HepG2 (cell line): ENCODE data around the gene TNXB. TPM values are rescaled to one million over a fixed set of nuclear protein-coding genes. Genes with fewer than 3 reads are reported as not detected.

Experiments
- ETV6 ChIP-seq: sonication (generic); formaldehyde crosslinking; conservative IDR thresholded peaks from 2 replicates; pipeline ENCODE4 v1.4.0; 2020; ENCODE audit warnings: missing genetic modification reagents
- FOXJ3 ChIP-seq: sonication (generic); formaldehyde crosslinking; IDR thresholded peaks from 2 replicates; pipeline ENCODE4 v1.4.0; 2020; ENCODE audit warnings: missing genetic modification reagents, mild to moderate bottlenecking, borderline replicate concordance
- GZF1 ChIP-seq: sonication (generic); formaldehyde crosslinking; IDR thresholded peaks from 2 replicates; pipeline ENCODE4 v1.5.1; 2020; ENCODE audit warnings: mild to moderate bottlenecking, missing genetic modification reagents
- LCORL ChIP-seq, 2 experiments: fragments of 450-650 bp in 1 of 2; sonication (generic) in 1 of 2; formaldehyde crosslinking in 1 of 2; IDR thresholded peaks; 2 replicates each; pipeline versions ENCODE4 v1.5.0 to v1.6.1; 2017 to 2020; ENCODE audit warnings: antibody characterized with exemption in 1 of 2, missing genetic modification reagents in 1 of 2
- MED1 ChIP-seq: sonication (generic); formaldehyde crosslinking; IDR thresholded peaks from 2 replicates; pipeline ENCODE4 v1.4.0; 2020; ENCODE audit warnings: missing genetic modification reagents
- MED13 ChIP-seq: sonication (generic); formaldehyde crosslinking; IDR thresholded peaks from 2 replicates; pipeline ENCODE4 v1.5.0; 2020; ENCODE audit warnings: missing genetic modification reagents
- MTF1 ChIP-seq: sonication (generic); formaldehyde crosslinking; IDR thresholded peaks from 2 replicates; pipeline ENCODE4 v1.5.0; 2020; ENCODE audit warnings: missing genetic modification reagents
- RXRB ChIP-seq: IDR thresholded peaks from 2 replicates; pipeline ENCODE4 v1.6.1; 2016; ENCODE audit warnings: borderline replicate concordance, missing genetic modification reagents, missing compliant biosample characterization
- SRF ChIP-seq: IDR thresholded peaks from 2 replicates; pipeline ENCODE4 v1.6.1; 2011; ENCODE audit warnings: mild to moderate bottlenecking, low read depth, low read length, moderate library complexity
- SRSF1 ChIP-seq: fragments of 200-400 bp; formaldehyde crosslinking; optimal IDR thresholded peaks from 2 replicates; pipeline ENCODE3; 2017; ENCODE audit warnings: mild to moderate bottlenecking, low read depth, low read length, moderate library complexity
- TOE1 ChIP-seq: sonication (generic); formaldehyde crosslinking; IDR thresholded peaks from 2 replicates; pipeline ENCODE4 v1.4.0; 2020; ENCODE audit warnings: mild to moderate bottlenecking, missing genetic modification reagents
- XBP1 ChIP-seq: sonication (generic); formaldehyde crosslinking; IDR thresholded peaks from 2 replicates; pipeline ENCODE4 v1.5.0; 2020; ENCODE audit warnings: missing genetic modification reagents
- ZNF143 ChIP-seq: sonication (generic); formaldehyde crosslinking; IDR thresholded peaks from 2 replicates; pipeline ENCODE4 v1.4.0; 2020; ENCODE audit warnings: missing genetic modification reagents
- ZNF225 ChIP-seq: sonication (generic); formaldehyde crosslinking; IDR thresholded peaks from 2 replicates; pipeline ENCODE4 v1.4.0; 2020; ENCODE audit warnings: mild to moderate bottlenecking, missing genetic modification reagents
- polyA plus RNA-seq, 8 experiments: library from polyadenylated mRNA; depleted of rRNA in 3 of 8; stranded (reverse) in 7 of 8; unstranded in 1 of 8; fragments of >200 nt; fragmentation: Illumina TruSeq in 4 of 8; extraction: Trizol in 4 of 8; gene quantifications; 2 replicates each; pipeline versions ENCODE4 v1.2.1 to v1.2.3, GENCODE V29; 2011 to 2016; ENCODE audit warnings: low read depth in 4 of 8, missing spikeins in 1 of 8, mixed read lengths in 1 of 8; ENCODE audit not compliant: insufficient read depth in 1 of 8
- total RNA-seq, 5 experiments: library from RNA; depleted of rRNA; stranded (reverse); fragments of >200 nt; fragmentation: Illumina TruSeq; extraction: Trizol; gene quantifications; 2 replicates each; pipeline ENCODE4 v1.2.3, GENCODE V29; 2016; ENCODE audit warnings: low read depth in 1 of 5
- TF ChIP-seq, protein P1 (sequence below): IDR thresholded peaks from 2 replicates; pipeline ENCODE4 v1.6.1; 2016; ENCODE audit warnings: control low read depth
- TF ChIP-seq, protein P2 (sequence below): sonication (generic); formaldehyde crosslinking; IDR thresholded peaks from 2 replicates; pipeline ENCODE4 v1.4.0; 2020; ENCODE audit warnings: missing genetic modification reagents, borderline replicate concordance
- TF ChIP-seq, protein P3 (sequence below): IDR thresholded peaks from 2 replicates; pipeline ENCODE4 v1.6.1; 2016; ENCODE audit warnings: missing genetic modification reagents, missing compliant biosample characterization
- TF ChIP-seq, protein P4 (sequence below): IDR thresholded peaks from 2 replicates; pipeline ENCODE4 v1.6.1; 2016; ENCODE audit warnings: missing compliant biosample characterization, missing genetic modification reagents, borderline replicate concordance
- TF ChIP-seq, protein P5 (sequence below): sonication (generic); formaldehyde crosslinking; IDR thresholded peaks from 2 replicates; pipeline ENCODE4 v1.4.0; 2020; ENCODE audit warnings: missing genetic modification reagents, mild to moderate bottlenecking, borderline replicate concordance

Gene TNXB
- total and polyA plus RNA-seq, 2 of the 13 experiments (the other 11 are each of a cell fraction or from before 2014, with no cell fraction given), result 1.6 to 2.7 TPM

DNA sequence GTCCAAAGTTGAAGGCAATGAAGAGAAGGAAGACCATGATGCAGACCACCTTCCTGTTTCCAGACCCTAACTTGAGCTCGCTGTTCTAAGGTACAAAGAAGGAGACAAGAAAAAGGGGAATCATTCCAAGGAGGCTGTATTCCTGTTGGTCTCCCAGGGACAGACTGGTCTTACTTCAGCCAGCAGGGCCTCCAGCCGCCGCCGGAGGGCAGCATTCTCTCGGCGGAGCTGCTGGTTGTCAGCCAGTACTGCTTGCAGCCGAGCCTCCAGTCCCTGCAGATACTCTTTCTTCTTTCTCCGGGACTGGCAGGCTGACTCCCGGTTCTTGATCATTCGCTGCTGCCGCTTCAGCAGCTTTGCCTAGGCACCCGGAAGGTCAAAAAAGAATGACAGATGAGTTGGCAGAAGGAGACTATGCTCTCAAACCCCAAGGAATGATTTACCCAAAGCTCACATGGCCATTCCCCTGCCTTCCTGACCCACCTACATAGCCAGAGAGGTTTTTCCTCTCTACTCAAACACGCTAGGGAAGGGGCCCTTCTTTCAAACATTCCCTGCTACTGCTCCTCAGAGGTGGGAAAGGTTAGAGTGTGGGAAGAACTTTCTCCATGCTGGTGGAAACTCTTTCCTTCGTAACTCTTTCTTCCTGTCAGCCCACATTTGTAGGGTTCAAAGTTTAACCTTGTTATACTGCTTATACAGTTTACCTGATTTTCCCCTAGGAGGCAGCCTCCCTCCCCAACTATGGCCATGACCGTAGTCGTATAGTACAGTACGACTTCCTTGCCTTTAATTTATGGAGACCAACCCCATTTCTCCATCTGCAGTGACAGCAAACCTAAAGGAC, 9.9 kb upstream of the TNXB start (continued):
- TF ChIP-seq SRSF1 (no peak), SRF (peak; percentile 41; the same call in 1 of the 2 replicates), ZNF225 (peak; percentile 33; the same call in 1 of the 2 replicates), FOXJ3 (CRISPR knock-in tag) (0 out of 2 replicates have a peak, but pooled peaks have one; percentile 78), MED13 (CRISPR knock-in tag) (peak; percentile 72; the same call in 1 of the 2 replicates), RXRB (no peak; the same call in 1 of the 2 replicates), ZNF143 (CRISPR knock-in tag) (peak; percentile 36; the same call in 1 of the 2 replicates), XBP1 (peak; percentile 65; the same call in 1 of the 2 replicates), MTF1 (CRISPR knock-in tag) (peak; percentile 42; the same call in 1 of the 2 replicates), GZF1 (CRISPR knock-in tag) (no peak), ETV6 (CRISPR knock-in tag) (0 out of 2 replicates have a peak, but pooled peaks have one; percentile 57), TOE1 (CRISPR knock-in tag) (0 out of 2 replicates have a peak, but pooled peaks have one; percentile 14), MED1 (CRISPR knock-in tag) (peak; percentile 66), LCORL (IDR thresholded peaks at IDR 0.05) (no peak), LCORL (CRISPR knock-in tag; IDR thresholded peaks at IDR 0.05) (no peak; the same call in 1 of the 2 replicates)
- TF ChIP-seq, protein P1, sequence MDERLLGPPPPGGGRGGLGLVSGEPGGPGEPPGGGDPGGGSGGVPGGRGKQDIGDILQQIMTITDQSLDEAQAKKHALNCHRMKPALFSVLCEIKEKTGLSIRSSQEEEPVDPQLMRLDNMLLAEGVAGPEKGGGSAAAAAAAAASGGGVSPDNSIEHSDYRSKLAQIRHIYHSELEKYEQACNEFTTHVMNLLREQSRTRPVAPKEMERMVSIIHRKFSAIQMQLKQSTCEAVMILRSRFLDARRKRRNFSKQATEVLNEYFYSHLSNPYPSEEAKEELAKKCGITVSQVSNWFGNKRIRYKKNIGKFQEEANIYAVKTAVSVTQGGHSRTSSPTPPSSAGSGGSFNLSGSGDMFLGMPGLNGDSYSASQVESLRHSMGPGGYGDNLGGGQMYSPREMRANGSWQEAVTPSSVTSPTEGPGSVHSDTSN (CRISPR knock-in tag), result no peak
- TF ChIP-seq, protein P2, sequence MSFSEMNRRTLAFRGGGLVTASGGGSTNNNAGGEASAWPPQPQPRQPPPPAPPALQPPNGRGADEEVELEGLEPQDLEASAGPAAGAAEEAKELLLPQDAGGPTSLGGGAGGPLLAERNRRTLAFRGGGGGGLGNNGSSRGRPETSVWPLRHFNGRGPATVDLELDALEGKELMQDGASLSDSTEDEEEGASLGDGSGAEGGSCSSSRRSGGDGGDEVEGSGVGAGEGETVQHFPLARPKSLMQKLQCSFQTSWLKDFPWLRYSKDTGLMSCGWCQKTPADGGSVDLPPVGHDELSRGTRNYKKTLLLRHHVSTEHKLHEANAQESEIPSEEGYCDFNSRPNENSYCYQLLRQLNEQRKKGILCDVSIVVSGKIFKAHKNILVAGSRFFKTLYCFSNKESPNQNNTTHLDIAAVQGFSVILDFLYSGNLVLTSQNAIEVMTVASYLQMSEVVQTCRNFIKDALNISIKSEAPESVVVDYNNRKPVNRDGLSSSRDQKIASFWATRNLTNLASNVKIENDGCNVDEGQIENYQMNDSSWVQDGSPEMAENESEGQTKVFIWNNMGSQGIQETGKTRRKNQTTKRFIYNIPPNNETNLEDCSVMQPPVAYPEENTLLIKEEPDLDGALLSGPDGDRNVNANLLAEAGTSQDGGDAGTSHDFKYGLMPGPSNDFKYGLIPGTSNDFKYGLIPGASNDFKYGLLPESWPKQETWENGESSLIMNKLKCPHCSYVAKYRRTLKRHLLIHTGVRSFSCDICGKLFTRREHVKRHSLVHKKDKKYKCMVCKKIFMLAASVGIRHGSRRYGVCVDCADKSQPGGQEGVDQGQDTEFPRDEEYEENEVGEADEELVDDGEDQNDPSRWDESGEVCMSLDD, result 0 out of 2 replicates have a peak, but pooled peaks have one; percentile 35
- TF ChIP-seq, protein P3, sequence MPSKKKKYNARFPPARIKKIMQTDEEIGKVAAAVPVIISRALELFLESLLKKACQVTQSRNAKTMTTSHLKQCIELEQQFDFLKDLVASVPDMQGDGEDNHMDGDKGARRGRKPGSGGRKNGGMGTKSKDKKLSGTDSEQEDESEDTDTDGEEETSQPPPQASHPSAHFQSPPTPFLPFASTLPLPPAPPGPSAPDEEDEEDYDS (CRISPR knock-in tag), result peak; percentile 53
- TF ChIP-seq, protein P4, sequence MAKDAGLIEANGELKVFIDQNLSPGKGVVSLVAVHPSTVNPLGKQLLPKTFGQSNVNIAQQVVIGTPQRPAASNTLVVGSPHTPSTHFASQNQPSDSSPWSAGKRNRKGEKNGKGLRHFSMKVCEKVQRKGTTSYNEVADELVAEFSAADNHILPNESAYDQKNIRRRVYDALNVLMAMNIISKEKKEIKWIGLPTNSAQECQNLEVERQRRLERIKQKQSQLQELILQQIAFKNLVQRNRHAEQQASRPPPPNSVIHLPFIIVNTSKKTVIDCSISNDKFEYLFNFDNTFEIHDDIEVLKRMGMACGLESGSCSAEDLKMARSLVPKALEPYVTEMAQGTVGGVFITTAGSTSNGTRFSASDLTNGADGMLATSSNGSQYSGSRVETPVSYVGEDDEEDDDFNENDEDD (CRISPR knock-in tag), result peak; percentile 47; the same call in 1 of the 2 replicates
- TF ChIP-seq, protein P5, sequence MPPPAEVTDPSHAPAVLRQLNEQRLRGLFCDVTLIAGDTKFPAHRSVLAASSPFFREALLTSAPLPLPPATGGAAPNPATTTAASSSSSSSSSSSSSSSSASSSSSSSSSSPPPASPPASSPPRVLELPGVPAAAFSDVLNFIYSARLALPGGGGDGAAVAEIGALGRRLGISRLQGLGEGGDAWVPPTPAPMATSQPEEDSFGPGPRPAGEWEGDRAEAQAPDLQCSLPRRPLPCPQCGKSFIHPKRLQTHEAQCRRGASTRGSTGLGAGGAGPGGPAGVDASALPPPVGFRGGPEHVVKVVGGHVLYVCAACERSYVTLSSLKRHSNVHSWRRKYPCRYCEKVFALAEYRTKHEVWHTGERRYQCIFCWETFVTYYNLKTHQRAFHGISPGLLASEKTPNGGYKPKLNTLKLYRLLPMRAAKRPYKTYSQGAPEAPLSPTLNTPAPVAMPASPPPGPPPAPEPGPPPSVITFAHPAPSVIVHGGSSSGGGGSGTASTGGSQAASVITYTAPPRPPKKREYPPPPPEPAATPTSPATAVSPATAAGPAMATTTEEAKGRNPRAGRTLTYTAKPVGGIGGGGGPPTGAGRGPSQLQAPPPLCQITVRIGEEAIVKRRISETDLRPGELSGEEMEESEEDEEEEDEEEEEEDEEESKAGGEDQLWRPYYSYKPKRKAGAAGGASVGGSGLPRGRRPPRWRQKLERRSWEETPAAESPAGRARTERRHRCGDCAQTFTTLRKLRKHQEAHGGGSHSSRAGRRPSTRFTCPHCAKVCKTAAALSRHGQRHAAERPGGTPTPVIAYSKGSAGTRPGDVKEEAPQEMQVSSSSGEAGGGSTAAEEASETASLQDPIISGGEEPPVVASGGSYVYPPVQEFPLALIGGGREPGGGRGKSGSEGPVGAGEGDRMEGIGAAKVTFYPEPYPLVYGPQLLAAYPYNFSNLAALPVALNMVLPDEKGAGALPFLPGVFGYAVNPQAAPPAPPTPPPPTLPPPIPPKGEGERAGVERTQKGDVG, result no peak
